ENCODE measurements around the gene CYP2A6.
"Not testable (repeated sequence)": the region's sequence is repeated elsewhere in the genome, so short reads cannot be mapped to it uniquely, and the experiment has no call there.

GRCh38 chr19:40838477-40838876, 11.8 kb downstream of the CYP2A6 start:
- TF ChIP-seq, protein P1, sequence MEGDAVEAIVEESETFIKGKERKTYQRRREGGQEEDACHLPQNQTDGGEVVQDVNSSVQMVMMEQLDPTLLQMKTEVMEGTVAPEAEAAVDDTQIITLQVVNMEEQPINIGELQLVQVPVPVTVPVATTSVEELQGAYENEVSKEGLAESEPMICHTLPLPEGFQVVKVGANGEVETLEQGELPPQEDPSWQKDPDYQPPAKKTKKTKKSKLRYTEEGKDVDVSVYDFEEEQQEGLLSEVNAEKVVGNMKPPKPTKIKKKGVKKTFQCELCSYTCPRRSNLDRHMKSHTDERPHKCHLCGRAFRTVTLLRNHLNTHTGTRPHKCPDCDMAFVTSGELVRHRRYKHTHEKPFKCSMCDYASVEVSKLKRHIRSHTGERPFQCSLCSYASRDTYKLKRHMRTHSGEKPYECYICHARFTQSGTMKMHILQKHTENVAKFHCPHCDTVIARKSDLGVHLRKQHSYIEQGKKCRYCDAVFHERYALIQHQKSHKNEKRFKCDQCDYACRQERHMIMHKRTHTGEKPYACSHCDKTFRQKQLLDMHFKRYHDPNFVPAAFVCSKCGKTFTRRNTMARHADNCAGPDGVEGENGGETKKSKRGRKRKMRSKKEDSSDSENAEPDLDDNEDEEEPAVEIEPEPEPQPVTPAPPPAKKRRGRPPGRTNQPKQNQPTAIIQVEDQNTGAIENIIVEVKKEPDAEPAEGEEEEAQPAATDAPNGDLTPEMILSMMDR (IDR thresholded peaks at IDR 0.05) = not testable (repeated sequence)
- TF ChIP-seq POLR2A (IDR thresholded peaks at IDR 0.05; ENCODE audit: low read depth) = not testable (repeated sequence)

All from esophagus muscularis mucosa (tissue), 3 donors.